HG02759 (cell line): Measurements from ENCODE around the gene ADD1.

Experiments
- ATAC-seq: cut with Tn5 transposase; IDR thresholded peaks from one replicate; pipeline ENCODE4 v1.9.1; 2021; ENCODE audit warnings: mild to moderate bottlenecking, moderate library complexity; ENCODE audit not compliant: unreplicated experiment

The ADD1 gene

GRCh38 chr4:2961811-2962441 lies 118.3 kb downstream of the ADD1 start:
- ATAC-seq: no peak

- peak; percentile 32 for ATAC-seq
Measured at GRCh38 chr4:2962614-2963174, 119.0 kb downstream of the ADD1 start.

GRCh38 chr4:2963175-2963965 lies 119.7 kb downstream of the ADD1 start, which contains the start of the genes GRK4 and NOP14:
GRK4 (plus strand) TSS chr4:2963571; CDS start chr4:2964071, 500 bp downstream.
NOP14 (minus strand) TSS chr4:2963406; CDS start chr4:2963319, 87 bp downstream.
- peak; percentile 89 for ATAC-seq

GRCh38 chr4:2963966-2964471 lies 120.4 kb downstream of the ADD1 start:
- ATAC-seq: no peak

GRCh38 chr4:2964706-2965258 lies 121.1 kb downstream of the ADD1 start:
- ATAC-seq: no peak

GRCh38 chr4:2965262-2965661 lies 121.6 kb downstream of the ADD1 start:
- ATAC-seq: no peak

- ATAC-seq: no peak
Measured at GRCh38 chr4:2968381-2968780, 124.7 kb downstream of the ADD1 start.

GRCh38 chr4:2971275-2971674 lies 127.6 kb downstream of the ADD1 start:
- no peak for ATAC-seq

GRCh38 chr4:2977211-2978088 lies 133.8 kb downstream of the ADD1 start:
- no peak for ATAC-seq
